DMS153 (cell line): ENCODE results near the gene NFAT5.
"Not testable (repeated sequence)": the region's sequence is repeated elsewhere in the genome, so short reads cannot be mapped to it uniquely, and the experiment has no call there.

Source experiments
- DNase-seq: peaks from one replicate; lab custom pipeline; 2025; lab: John Stamatoyannopoulos, UW

Gene NFAT5, protein sequence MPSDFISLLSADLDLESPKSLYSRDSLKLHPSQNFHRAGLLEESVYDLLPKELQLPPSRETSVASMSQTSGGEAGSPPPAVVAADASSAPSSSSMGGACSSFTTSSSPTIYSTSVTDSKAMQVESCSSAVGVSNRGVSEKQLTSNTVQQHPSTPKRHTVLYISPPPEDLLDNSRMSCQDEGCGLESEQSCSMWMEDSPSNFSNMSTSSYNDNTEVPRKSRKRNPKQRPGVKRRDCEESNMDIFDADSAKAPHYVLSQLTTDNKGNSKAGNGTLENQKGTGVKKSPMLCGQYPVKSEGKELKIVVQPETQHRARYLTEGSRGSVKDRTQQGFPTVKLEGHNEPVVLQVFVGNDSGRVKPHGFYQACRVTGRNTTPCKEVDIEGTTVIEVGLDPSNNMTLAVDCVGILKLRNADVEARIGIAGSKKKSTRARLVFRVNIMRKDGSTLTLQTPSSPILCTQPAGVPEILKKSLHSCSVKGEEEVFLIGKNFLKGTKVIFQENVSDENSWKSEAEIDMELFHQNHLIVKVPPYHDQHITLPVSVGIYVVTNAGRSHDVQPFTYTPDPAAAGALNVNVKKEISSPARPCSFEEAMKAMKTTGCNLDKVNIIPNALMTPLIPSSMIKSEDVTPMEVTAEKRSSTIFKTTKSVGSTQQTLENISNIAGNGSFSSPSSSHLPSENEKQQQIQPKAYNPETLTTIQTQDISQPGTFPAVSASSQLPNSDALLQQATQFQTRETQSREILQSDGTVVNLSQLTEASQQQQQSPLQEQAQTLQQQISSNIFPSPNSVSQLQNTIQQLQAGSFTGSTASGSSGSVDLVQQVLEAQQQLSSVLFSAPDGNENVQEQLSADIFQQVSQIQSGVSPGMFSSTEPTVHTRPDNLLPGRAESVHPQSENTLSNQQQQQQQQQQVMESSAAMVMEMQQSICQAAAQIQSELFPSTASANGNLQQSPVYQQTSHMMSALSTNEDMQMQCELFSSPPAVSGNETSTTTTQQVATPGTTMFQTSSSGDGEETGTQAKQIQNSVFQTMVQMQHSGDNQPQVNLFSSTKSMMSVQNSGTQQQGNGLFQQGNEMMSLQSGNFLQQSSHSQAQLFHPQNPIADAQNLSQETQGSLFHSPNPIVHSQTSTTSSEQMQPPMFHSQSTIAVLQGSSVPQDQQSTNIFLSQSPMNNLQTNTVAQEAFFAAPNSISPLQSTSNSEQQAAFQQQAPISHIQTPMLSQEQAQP (N-terminal part only)

DNA sequence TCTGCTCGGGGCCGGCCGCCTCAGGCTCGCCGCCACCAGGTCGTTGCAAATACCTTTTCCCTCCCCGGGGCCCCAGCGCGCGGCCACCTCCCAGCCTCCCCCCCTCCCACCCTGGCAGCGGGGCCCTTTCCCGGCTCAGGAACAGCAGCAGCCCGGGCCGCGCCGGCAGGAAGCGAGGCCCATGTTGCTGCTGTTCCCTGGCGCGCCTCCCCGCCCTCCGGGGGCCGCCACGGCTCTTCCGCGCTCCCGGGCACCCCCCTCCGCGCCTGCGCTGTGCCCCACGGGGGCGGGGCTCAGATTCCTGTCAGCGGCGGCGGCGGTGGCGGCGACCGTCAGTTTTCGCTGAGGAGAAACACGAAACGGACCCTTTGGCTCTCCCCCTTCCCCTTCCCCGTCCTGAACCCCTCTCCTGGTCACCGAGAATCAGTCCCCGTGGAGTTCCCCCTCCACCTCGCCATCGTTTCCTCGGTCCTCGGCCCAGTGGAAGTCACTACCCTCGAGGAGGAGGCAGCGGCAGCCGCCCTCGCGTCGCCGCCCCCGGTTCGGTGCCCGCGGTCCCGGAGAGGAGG is at the start of gene NFAT5:
Gene NFAT5, plus strand, starts transcription at position 296 of the 569 bp plus-strand sequence. CDS start 336 bp downstream, outside the sequence.
- peak; percentile 77 for DNase-seq

DNA sequence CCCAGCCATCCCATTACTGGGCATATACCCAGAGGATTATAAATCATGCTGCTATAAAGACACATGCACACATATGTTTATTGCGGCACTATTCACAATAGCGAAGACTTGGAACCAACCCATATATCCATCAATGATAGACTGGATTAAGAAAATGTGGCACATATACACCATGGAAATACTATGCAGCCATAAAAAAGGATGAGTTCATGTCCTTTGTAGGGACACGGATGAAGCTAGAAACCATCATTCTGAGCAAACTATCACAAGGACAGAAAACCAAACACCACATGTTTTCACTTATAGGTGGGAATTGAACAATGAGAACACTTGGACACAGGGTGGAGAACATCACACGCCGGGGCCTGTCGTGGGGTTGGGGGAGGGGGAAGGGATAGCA is 47.9 kb upstream of the NFAT5 start:
- DNase-seq: not testable (repeated sequence)

DNA sequence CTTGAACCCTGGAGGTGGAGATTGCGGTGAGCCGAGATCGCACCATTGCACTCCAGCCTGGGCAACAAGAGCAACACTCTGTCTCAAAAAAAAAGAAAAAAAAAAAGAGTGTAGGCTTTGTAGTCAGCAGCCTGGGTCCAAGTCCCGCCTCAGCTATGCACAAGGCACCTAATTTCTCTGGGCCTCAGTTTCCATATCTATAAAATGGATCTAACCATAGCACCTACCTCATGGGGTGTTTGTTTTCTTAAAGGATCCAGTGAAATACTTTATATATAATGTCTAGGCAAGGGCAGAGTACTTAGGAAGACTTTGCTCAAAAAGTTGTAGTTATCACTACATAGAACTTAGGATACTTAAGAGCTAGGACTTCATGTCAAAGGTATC is 45.4 kb upstream of the NFAT5 start:
- DNase-seq: no peak

DNA sequence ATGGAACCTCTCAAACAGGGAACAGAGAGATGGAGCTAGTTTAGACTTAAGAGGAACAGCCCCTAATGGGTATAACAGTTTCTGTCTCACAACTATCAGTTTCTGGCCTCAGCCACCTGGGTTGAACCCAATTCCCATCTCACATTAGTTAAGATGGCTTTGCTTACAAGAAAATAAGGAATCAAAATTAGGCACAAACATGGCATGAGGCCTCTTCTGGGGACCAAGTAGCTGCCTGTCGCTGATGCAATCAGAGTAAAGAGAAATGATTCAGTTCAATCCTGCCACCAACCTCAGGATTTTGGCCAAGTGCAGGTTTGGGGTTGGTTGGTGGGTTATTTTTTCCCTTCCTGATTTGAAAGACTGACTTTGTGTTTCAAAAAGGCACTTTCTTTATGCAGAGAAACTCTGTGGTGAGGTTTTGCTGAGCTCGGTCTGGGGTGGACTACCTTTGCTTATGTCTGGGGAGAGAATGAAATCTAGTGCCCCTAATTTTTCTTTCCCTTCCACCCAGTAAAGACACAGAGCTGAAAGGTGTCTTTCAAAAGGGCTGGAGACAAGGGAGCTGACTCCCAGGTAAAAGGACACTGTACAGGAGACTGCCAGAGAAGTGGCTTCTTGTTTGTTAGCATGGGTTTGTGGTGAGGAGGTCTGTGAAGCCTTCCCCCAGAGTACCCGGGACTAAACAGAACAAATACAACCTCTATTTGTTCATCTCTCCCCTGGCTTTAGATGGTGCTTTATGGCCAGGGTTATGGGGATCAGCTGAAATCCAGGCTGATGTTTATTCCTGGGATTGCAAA is 44.8 kb upstream of the NFAT5 start:
- DNase-seq: peak; percentile 7

DNA sequence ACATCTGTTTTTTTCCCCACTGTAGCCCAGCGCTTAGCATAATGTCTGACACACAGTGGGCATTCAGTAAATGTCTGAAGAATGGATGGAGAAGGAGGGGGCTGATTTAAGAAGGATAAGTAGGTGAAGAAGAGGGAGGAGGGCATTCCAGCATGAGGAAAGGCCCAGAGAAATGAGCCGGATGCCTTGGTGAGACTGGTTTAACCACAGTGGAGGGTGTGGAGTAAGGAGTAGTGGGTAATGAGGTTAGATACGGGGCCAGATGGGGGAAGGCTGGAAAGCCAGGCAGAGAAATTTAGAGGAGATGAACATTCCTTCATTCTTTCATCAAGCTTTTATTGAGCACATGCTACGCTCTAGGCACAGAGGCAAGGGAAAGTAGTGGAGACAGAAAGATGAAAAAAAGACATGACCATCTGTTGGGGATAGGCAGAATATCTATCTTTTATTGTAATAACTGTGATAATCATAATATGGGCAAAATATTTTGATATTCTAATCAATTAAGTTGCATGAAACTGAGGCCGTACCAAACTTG is 43.7 kb upstream of the NFAT5 start:
- no peak for DNase-seq

DNA sequence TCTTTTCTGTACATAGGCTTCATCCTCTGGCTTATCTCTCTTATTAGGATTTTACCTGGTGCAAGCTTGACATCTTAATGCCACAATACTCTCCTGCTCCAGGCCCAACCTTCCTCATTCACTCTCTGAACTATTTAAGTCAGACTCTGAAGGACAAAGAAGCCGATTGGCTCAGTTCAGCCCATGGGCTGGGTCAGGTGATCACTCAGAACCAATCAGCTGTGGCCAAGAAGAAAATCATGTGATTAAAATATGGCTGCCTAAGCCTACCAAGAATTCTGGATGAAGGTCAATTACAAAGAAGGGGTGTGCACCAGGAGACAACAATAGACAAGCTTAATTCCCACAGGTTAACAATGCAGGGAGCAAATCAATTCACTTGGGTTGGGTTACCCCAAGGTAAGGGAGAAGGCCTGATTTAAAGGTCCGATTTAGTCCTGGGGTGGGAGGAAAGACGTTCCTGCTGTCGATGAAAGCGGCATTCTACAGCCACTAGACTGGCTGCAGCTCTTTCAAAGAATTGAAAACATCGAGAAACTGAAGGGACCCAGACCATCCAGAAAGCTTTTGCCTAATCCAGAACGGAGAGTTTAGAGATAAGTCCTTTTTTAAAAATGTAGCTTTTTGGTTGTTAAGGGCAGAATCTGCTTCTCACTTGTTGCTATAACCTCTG is 42.9 kb upstream of the NFAT5 start:
- no peak for DNase-seq

DNA sequence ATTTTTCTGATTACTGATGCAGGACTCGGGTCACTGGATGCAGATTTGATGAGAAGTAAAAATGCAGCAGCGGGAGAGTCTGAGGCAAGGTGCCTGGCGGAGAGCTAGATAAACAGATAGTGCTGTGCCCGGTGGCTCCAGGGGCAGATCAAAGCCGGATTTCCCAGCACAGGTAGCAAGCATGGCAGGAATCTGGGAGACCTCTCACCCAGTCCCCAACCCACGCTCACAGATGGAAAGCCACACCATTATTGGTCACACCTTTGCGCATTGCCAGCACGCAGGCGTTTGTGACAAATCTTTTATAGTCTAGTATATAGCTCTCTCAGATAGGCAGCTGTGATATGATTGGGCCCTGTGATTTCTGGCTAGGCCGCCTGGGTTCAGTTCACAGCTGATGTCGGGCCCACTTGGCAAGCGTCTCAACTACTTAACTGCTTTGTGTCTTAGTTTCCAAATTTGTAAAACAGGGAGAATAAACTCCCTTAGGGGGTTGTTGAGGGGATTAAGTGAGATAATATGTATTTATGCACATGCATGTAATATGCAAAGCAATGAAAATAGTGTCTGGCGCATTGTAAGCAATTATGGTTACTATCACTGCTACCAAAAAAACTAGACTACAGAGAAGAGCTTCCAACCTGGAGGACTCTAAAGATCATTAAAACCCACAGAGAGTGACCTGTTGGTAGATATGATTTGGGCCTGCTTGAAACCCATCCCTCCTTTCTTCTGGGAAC is 42.0 kb upstream of the NFAT5 start:
- DNase-seq: no peak

DNA sequence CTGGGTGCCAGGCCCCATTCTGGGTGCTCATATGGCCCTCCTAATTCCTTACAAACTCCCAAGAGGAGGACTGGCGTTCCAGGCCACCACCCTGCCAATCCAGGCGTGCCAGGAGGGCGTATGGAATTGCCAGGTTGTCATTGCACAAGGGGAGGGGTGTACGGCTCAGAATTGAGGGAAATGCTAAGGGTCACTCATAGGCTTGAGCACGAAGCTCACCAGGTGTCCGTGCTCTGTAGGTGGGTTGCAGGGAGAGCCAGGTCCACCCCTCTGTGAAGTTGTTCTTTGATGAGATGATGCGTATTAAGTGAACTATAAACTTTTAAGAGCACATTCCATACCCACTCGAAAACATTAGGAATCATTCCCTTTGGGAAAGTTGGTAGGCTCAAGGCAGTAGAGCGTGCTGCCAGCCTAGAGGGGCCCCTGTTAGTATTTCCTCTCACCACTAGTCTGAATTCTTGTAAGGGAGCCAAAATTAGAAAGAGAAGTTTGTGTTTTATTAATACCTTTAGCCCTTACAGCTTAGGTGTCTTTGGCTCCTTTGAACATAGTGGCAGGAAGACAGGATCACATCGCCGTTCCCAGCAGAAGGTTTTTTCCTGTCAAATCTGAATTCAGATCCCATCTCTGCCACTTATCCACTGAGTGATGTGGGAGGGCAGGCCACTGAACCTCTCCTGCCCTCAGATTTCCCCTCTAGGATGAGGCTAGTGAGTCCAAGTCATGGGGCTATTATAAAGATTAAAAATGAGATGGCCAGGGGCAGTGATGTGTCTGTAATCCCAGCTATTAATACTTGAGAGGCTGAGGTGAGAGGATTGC is 38.7 kb upstream of the NFAT5 start:
- DNase-seq: no peak

DNA sequence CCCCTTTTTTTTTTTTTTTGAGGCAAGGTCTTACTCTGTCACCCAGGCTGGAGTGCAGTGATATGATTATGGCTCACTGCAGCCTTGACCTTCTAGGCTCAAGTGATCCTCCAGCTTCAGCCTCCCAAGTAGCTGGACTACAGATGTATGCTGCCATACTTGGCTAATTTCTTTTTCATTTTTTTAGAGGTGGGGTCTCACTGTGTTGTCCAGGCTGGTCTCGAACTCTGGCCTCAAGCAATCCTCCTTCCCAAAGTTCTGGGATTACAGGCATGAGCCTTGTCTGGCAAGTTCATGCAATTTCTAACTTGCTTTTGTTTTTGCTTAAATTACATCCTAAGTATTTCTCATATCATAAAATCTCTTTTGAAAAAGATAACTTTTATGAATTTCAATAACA is 33.8 kb upstream of the NFAT5 start:
- DNase-seq: no peak

DNA sequence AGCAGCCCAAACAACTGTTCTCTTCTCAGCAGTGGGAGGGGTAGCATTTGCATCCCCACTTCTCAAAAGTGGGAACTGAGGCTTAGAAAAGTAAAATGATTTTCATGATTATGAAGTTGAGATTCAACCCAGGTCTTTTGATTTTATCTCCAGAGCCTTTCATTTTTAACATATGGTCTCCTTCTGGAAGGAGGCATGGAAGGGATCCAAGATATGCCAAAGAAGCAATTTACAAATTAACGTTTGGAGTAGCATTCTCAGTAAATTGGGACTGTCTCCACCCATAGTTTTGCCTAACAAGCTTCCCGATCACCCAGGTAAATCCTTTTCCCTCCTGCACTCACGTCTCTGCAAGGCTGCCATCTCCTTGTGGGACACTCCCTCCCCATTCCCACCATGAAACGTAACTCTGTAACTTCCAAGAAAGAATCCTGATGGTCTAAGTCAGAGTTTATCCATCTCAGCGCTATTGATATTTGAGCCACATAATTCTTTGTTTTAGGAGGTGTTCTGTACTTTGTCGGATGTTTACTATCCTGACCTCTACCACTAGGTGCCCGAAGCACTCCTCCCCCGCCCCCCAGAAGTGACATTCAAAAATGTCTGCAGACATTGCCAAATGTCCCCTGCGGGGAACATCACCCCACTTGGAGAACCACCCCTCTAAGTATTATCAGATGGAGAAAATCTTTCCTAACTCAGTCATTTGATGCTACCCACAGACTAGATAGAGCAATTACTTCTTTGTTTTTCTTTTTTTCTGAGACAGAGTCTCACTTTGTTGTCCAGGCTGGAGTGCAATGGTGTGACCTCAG is 32.9 kb upstream of the NFAT5 start:
- no peak for DNase-seq

DNA sequence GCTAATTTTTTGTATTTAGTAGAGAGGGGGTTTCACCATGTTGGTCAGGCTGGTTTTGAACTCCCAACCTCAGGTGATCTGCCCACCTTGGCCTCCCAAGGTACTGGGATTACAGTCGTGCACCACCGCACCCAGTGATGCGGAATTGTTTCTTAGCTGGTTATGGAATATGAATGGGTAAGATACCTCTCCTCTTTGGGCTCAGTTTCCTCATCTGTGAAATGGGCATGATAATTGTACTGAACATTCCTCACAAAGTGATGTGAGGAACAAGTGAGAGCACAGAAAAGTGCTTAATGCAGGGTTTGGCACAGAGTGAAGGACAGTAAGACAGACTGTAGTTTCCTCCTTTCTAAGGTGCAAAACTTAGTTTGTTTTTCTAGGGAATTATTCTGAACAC is 31.0 kb upstream of the NFAT5 start:
- no peak for DNase-seq

DNA sequence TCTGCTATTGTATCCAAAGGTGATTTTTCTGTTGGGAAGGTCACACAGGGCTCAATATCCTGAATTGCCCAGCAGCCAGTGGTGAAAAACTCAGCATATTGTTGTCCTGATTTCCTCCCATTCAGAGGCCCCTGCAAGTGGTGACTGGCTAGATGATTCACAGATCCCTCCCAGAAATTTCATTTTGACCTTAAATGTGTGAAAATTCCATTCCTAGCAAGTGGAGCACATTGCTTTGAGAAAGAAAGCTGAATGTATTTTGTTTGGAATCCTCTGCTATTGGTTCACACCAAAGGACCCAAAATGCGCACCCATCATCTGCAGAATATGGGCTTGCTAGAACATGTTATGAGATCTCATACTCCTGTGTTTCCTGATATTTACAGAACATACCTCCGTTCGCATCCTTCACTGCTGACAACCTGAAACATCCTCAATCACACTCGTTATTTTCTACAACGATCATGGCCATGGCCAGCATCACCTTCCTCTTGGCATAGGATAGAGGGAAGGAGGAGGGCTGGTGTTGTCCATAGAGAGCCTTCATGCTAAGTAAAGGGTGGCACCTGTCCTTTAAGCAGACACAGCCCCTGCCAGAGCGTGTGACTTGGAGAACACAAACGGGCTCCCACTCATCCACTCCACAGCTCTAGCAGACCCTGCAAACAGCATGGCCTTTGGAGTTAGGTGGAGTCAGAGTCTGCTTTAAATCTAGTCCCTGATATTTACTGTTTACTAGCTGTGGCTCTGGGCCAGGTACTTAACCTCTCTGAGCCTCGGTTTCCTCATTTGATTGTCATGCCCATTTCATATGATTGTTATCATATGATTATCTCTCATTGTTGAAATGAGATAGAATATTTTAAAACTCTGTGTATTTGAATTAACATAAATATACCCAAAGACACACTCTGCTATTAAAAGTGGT is 30.4 kb upstream of the NFAT5 start:
- peak; percentile 41 for DNase-seq

DNA sequence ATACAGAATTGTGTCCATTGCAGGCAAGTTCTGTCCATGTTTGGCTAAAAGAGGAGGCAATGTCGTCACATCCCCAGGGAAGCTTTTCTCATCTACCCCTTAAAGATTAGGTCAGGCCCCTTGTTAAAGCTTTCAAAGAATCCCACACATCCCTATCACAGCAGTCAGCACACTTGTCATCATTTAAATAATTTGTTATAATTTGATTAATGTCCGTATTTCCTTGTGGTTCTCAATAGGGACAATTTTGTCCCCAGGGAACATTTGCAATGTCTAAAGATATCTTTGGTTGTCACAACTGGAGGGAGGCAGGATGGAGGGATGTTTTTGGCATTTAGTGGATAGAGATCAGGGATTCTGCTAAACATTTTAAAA is 28.1 kb upstream of the NFAT5 start:
- DNase-seq: no peak

DNA sequence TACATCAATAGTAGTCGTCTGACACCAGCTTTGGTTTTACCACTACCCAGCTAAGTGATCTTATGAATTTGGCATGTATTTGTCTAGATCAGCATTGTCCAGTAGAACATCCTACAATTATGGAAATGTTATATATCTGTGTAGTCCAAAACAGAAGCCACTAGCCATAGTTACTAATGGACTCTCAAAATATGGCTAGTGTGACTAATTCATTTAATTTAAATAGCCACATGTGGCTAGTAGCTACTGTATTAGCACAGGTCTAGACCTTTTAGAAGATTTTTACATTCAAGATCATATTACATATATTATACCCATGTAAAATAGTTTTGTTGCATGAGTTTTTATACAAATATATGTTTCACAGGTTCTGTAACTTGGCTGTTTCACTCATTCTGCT is 27.0 kb upstream of the NFAT5 start:
- DNase-seq: no peak

DNA sequence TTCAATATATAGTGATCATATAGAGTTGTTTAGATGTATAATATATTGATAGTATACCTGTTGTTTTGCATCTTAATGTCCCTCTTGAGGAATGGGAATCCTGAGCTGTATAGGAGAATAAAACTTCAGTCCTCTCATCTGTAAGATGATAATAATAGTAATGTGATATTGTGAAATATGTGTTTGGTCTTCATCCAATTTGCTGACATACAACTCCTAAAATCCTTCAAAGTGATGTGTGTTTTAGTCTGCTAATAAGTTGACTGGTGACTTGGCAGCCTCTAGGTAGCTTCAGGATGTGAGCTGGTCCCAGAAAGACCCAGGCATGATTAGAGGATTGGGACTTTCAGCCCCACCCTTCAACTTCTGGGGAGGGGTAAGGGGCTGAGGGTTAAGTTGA is 22.8 kb upstream of the NFAT5 start:
- DNase-seq: no peak

DNA sequence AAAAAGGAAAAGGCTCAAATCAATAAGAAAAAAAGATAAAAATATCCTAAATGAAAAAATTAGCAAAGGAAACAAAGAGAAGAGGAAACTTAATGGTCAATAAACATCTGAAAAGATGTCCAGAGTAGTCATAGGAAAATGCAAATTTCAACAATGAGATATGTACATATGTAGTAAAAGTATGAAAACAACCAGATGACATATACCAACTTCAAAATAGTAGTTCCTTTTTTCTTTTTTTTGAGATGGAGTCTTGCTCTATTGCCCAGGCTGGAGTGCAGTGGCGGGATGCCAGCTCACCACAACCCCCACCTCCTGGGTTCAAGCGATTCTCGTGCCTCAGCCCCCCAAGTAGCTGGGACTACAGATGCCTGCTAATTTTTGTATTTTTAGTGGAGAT is 21.7 kb upstream of the NFAT5 start:
- no peak for DNase-seq

DNA sequence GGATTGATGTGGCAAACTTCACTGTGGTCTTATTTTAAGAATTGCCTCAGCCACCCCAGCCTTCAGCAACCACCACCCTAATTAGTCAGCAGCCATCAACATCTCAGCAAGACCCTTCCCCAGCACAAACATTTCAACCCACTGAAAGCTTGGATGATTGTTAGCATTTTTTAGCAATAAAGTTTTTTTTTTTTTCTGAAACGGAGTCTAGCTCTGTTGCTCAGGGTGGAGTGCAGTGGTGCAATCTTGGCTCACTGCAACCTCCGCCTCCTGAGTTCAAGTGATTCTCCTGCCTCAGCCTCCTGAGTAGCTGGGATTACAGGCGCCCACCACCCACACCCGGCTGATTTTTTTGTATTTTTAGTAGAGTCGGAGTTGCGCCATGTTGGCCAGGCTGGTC is 19.1 kb upstream of the NFAT5 start:
- DNase-seq: not testable (repeated sequence)
